Stimulated activated naive B cell treated with anti-CD40 and anti-IgM and Interleukin-4, amounts not matched to agents 10 μg/mL and 1 μg/mL and 100 μg/mL, for 72 hours (primary cell): Measurements from ENCODE around the gene KPNA1.
A peak's percentile ranks its signal among the peaks of the same experiment; 100 is the strongest.
"Not testable (repeated sequence)": the region's sequence is repeated elsewhere in the genome, so short reads cannot be mapped to it uniquely, and the experiment has no call there.

Experiments used
- ATAC-seq, 2 donors: fragments of 150-1000 bp; cut with Tn5 transposase; replicated peaks; 2 replicates each; pipeline ENCODE4 v1.10.0; 2021; ENCODE audit warnings: moderate library complexity in 1 of 2
- DNase-seq: peaks from one replicate; pipeline ENCODE4 v3.0.0; 2021
- H3K27ac Mint-ChIP-seq: one replicate; pipeline ENCODE4 v1.8.0; 2022; ENCODE audit warnings: mild to moderate bottlenecking, mixed read lengths
- H3K27me3 Mint-ChIP-seq, 2 donors: one replicate each; pipeline ENCODE4 v1.8.0; 2022; ENCODE audit warnings: mixed read lengths in 2 of 2
- H3K36me3 Mint-ChIP-seq, 2 donors: one replicate each; pipeline ENCODE4 v1.8.0; 2022; ENCODE audit warnings: mixed read lengths in 2 of 2, mild to moderate bottlenecking in 1 of 2
- H3K4me1 Mint-ChIP-seq, 2 donors: one replicate each; pipeline ENCODE4 v1.8.0; 2022; ENCODE audit warnings: mixed read lengths in 2 of 2, mild to moderate bottlenecking in 1 of 2
- H3K4me3 Mint-ChIP-seq, 2 donors: one replicate each; pipeline ENCODE4 v1.8.0; 2022; ENCODE audit warnings: mild to moderate bottlenecking in 2 of 2, mixed read lengths in 2 of 2, moderate library complexity in 1 of 2
- H3K9me3 Mint-ChIP-seq, 2 donors: one replicate each; pipeline ENCODE4 v1.8.0; 2022; ENCODE audit warnings: mixed read lengths in 2 of 2, mild to moderate bottlenecking in 1 of 2

Gene KPNA1

DNA sequence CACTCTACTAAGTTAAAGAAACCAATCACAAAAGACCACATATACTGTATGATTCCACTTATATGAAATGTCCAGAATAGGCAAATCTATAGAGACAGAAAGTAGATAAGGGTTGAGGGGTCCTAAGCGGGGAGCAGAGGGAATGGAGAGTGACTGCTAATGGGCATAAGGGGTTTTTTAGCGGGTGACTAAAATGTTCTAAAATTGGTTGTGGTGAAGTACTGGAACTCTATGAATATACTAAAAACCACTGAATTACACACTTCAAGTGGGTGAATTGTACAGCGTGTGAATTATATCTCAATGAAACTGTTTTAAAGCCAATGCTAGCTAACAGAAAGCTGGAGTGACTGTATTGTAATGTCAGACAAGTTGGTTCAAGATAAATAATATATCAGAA is 33.3 kb downstream of the KPNA1 start:
- no peak for DNase-seq
- Mint-ChIP-seq H3K9me3 (no peaks in the 10 kb centered on the region), H3K4me1 (peaks cover 22 to 29% of the 10 kb centered on the region in 2 donors), H3K27ac (peak overlapping the region; percentile 80), H3K4me3 (no peak overlapping the region), H3K36me3 (peaks cover 18 to 34% of the 10 kb centered on the region in 2 donors), H3K27me3 (no peaks in the 10 kb centered on the region)
- ATAC-seq: peak in 1 of 2 donors; percentile 22

DNA sequence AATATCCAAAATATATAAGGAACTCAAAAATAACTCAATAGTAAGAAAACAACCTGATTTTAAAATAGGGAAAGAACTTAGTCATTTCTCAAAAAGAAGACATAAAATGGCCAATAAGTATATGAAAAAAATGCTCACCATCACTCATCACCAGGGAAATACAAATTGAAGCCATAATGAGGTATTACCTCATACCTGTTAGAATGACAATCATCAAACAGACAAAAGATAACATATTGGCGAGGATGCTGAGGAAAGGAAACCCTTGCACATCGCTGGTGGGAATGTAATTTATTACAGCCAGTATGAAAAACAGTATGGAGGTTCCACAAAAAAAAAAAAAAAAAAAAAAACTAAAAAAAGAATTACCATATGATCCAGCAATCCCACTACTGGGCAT is 38.2 kb downstream of the KPNA1 start:
- no peak overlapping the region for H3K27ac Mint-ChIP-seq
- peaks cover 32 to 53% of the 10 kb centered on the region in 2 donors for H3K4me1 Mint-ChIP-seq
- no peak for DNase-seq
- no peaks in the 10 kb centered on the region for H3K9me3 Mint-ChIP-seq
- no peaks in the 10 kb centered on the region for H3K27me3 Mint-ChIP-seq
- H3K36me3 Mint-ChIP-seq: peaks cover 26 to 44% of the 10 kb centered on the region in 2 donors
- no peak for ATAC-seq
- no peak overlapping the region for H3K4me3 Mint-ChIP-seq

DNA sequence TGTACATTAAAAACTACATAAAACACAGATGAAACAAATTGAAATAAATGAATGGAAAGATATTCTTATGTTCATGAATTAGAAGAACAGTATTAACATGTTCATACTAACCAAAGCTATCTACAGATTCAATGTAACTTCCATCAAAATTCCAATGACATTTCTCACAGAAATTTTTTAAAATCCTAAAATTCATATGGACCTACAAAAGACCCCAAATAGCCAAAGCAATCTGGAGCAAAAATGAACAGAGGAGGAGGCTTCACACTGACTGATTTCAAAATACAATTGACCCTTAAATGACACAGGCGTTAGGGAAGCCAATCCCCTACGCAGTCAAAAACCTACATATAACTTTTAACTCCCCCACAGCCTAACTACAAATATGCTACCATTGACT is 39.4 kb downstream of the KPNA1 start:
- H3K4me1 Mint-ChIP-seq: peaks cover 29 to 56% of the 10 kb centered on the region in 2 donors

DNA sequence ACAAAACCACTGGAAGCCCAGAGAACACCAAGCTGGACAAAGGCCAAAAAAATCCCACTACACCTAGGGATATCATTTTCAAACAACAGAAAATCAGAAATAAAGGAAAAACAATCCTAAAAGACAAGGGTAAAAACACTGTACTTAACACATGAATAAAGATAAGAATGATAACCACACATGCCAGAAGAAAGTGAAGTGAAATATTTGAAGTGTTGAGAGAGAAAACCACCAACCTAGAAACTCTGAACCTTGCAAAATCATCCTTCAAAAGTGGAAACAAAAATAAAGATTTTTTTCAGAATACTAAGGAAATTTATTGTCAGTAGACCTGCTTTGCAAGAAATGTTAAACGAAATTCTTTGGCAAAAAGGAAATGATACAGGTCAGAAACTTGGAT is 45.1 kb downstream of the KPNA1 start:
- peaks cover 22 to 64% of the 10 kb centered on the region in 2 donors for H3K4me1 Mint-ChIP-seq
- H3K4me3 Mint-ChIP-seq: peak overlapping the region; percentile 18 to 48
- peak overlapping the region; percentile 84 for H3K27ac Mint-ChIP-seq
- no peaks in the 10 kb centered on the region for H3K27me3 Mint-ChIP-seq
- H3K36me3 Mint-ChIP-seq: peaks cover 19 to 26% of the 10 kb centered on the region in 2 donors
- ATAC-seq: no peak
- no peaks in the 10 kb centered on the region for H3K9me3 Mint-ChIP-seq
- DNase-seq: no peak

More for the DNA sequence above, 39.4 kb downstream of the KPNA1 start:
- H3K4me3 Mint-ChIP-seq: no peak overlapping the region
- H3K27me3 Mint-ChIP-seq: no peaks in the 10 kb centered on the region
- peaks cover 28 to 41% of the 10 kb centered on the region in 2 donors for H3K36me3 Mint-ChIP-seq
- no peaks in the 10 kb centered on the region for H3K9me3 Mint-ChIP-seq
- DNase-seq: no peak
- H3K27ac Mint-ChIP-seq: no peak overlapping the region
- ATAC-seq: no peak

DNA sequence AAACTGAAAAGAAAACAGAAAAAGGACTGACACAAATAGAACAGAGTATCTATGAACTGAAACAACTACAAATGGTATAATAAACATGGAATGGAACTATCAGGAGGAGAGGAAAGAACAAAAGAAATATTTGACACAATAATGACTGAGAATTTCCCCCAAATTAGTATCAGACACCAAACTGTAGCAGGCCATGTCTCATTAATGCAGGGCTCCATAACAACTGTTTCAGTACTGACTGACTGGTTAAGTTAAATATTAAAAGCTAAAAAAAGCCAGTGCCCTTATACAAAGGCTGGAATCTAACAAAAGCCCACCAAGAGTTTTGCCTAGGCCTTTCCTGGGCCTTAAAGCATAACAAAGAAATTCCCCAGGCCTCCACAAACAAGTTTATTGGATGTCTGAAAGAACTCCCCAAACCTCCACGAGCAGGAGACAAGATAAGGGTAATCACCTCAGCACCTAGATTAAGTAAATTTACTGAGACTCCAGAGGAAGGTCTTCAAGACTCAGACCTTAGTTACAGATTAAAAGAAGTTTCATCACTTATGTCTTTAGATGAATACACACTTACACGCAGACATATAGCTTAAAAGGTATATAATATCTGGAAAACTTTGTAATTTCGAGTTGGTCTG is 45.7 kb downstream of the KPNA1 start:
- DNase-seq (no peak), ATAC-seq (peak in 1 of 2 donors; percentile 27)
- Mint-ChIP-seq H3K27ac (peak overlapping the region; percentile 84), H3K36me3 (peaks cover 13 to 20% of the 10 kb centered on the region in 2 donors), H3K9me3 (no peaks in the 10 kb centered on the region), H3K4me3 (no peak overlapping the region), H3K27me3 (no peaks in the 10 kb centered on the region), H3K4me1 (peaks cover 18 to 58% of the 10 kb centered on the region in 2 donors)

DNA sequence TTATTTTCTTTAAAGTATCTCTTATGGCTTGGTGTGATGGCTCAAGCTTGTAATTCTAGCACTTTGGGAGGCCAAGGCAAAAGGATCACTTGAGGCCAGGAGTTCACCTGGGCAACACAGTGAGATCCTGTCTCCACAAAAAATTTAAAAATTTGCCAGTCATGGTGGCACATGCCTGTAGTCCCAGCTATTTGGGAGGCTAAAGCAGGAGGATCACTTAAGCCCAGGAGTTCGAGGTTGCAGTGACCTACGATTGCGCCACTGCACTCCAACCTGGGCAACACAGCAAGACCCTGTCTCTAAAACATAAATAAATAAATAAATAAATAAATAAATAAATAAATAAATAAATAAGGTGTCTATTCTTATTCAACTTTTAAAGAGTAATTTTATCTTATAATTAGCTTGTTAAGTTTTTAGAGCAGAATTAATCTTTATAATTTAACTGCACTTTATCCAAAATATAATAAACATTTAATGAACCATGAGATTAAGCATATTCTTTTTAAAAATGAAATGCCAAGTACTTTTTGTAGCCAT is 48.0 kb downstream of the KPNA1 start:
- H3K9me3 Mint-ChIP-seq: no peaks in the 10 kb centered on the region
- H3K27me3 Mint-ChIP-seq: no peaks in the 10 kb centered on the region
- ATAC-seq: no peak
- H3K4me3 Mint-ChIP-seq: no peak overlapping the region
- H3K36me3 Mint-ChIP-seq: peaks cover 22% of the 10 kb centered on the region in 2 donors
- DNase-seq: no peak
- H3K4me1 Mint-ChIP-seq: peaks cover 10 to 36% of the 10 kb centered on the region in 2 donors
- H3K27ac Mint-ChIP-seq: no peak overlapping the region

DNA sequence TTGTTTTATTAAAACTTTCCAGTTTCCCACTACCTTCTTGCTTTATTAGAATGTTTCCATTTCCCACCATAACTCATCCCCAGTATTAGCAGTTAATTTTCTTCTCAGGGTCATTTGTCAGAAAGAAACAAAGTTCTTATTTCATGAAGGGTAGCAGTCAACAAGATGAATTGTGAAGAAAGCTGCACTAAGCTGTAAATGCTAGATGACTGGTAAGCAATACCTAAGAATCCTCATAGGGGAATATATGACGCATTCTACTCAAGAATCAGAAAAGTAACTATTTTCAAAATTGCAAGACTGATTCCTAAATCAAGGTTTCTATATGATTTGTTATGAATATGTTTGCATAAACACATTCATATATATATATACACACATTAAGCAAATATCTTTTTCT is 50.1 kb downstream of the KPNA1 start:
- DNase-seq: no peak
- ATAC-seq: peak in 1 of 2 donors; percentile 29
- Mint-ChIP-seq H3K27me3 (no peaks in the 10 kb centered on the region), H3K4me3 (no peak overlapping the region), H3K36me3 (peaks cover 18 to 27% of the 10 kb centered on the region in 2 donors), H3K9me3 (no peaks in the 10 kb centered on the region), H3K27ac (no peak overlapping the region), H3K4me1 (peaks cover 9 to 20% of the 10 kb centered on the region in 2 donors)

DNA sequence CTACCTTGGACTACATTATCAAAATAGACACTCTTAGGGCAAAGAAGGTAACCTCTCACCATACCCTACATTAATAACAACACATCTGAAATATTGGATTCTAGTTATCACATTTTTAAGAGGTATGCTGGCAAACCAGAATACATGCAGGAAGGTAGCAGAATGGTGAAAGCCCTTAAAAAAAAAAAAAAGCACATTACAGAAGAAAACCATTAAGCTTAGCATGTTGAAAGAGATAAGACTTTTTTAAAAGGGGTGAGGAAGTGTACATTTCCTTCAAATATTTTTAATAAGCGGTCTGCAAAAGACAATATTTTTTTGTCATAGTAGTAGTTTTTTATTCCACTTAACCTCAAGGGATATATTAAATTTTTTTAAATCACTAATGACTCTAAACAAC is 52.3 kb downstream of the KPNA1 start:
- no peak overlapping the region for H3K4me3 Mint-ChIP-seq
- H3K9me3 Mint-ChIP-seq: no peaks in the 10 kb centered on the region
- no peak overlapping the region for H3K27ac Mint-ChIP-seq
- DNase-seq (no peak), ATAC-seq (no peak)
- H3K27me3 Mint-ChIP-seq: no peaks in the 10 kb centered on the region
- H3K4me1 Mint-ChIP-seq: peaks cover 2 to 4% of the 10 kb centered on the region in 2 donors
- H3K36me3 Mint-ChIP-seq: peaks cover 27 to 40% of the 10 kb centered on the region in 2 donors

DNA sequence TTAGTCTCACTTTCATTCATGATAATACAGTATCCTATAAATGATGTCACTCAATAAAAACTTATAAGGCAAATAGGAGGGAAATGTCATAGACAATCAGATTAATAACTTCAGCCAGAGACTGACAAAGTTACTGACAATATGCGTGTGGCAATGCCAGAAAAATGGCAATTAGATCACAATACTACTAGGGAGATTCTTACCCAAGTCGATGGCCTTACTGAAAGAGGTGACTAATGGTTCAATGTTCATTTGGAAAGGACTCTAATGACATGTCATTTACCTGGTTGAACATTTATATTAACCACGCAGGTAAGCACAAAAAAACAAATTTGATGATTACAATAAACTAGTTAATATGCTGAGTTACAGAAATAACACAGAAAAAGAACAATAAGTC is 52.9 kb downstream of the KPNA1 start:
- no peak overlapping the region for H3K4me3 Mint-ChIP-seq
- H3K4me1 Mint-ChIP-seq: peaks cover 2 to 4% of the 10 kb centered on the region in 2 donors
- no peaks in the 10 kb centered on the region for H3K27me3 Mint-ChIP-seq
- DNase-seq: no peak
- no peak for ATAC-seq
- no peaks in the 10 kb centered on the region for H3K9me3 Mint-ChIP-seq
- H3K36me3 Mint-ChIP-seq: peaks cover 26 to 39% of the 10 kb centered on the region in 2 donors
- H3K27ac Mint-ChIP-seq: no peak overlapping the region

DNA sequence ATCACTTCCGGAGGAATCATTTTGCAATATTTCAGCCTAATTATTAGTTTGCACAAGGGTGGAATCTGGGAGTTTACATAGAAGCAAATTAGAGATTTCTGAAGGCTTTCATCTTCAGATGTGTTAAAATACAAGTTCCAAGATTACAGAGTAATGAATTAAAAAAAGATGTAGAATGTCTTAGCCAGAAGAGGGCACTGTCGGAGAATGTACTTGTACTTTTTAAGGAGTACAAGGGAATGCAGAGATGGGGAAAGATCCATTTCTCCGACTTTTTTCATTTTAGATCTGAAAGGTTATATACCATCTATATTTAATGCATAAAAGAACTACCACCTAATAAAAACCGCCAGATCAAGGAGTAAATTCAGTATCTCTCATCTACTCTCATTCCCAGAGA is 55.7 kb downstream of the KPNA1 start:
- ATAC-seq: no peak
- peaks cover 28 to 50% of the 10 kb centered on the region in 2 donors for H3K36me3 Mint-ChIP-seq
- no peak for DNase-seq
- H3K4me3 Mint-ChIP-seq: no peak overlapping the region
- no peak overlapping the region for H3K27ac Mint-ChIP-seq
- no peaks in the 10 kb centered on the region for H3K27me3 Mint-ChIP-seq
- H3K9me3 Mint-ChIP-seq: no peaks in the 10 kb centered on the region
- H3K4me1 Mint-ChIP-seq: peaks cover 2 to 4% of the 10 kb centered on the region in 2 donors

DNA sequence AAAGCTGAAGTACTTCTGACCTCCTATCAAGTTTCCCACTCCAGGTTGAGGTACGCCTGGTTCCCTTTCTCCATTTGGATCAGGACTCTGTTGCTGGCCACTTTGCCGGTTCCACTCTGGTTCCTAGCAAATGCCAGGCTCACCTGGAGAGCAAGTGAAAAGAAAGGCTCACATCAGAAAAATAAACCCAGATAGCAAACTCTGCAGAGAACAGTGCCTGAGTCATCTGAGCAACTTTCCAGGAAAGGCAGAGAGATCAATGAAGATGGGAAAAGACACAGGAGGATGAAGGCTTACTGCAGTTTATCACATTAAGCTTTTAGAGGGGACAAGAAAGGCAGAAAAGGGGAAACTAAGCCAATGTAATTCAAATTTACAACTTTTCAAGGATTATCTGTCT is 57.0 kb downstream of the KPNA1 start:
- Mint-ChIP-seq H3K27me3 (no peaks in the 10 kb centered on the region), H3K27ac (peak overlapping the region; percentile 72), H3K9me3 (no peaks in the 10 kb centered on the region), H3K4me3 (no peak overlapping the region), H3K36me3 (peaks cover 25 to 50% of the 10 kb centered on the region in 2 donors), H3K4me1 (peaks cover 2 to 4% of the 10 kb centered on the region in 2 donors)
- DNase-seq (no peak), ATAC-seq (no peak)

DNA sequence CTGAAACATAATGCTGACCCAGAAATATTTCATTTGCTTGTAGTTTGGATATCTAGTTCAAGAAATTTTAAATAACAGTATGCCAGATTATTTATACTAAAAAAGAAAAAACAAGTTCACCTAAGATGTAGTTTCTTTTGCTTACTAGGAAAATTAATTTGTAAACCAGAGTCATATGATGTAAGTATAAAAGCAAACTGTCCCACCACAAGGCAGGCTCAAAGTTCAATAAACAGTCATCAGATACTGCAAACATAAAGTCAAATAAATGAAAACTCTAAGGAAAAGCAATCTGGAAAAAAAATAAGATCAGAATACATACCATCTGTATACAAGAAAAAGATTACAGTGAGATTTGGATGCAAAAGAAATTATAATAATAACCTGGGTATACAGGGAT is 58.7 kb downstream of the KPNA1 start:
- no peak overlapping the region for H3K4me3 Mint-ChIP-seq
- H3K27ac Mint-ChIP-seq: no peak overlapping the region
- H3K36me3 Mint-ChIP-seq: peaks cover 19 to 50% of the 10 kb centered on the region in 2 donors
- no peaks in the 10 kb centered on the region for H3K27me3 Mint-ChIP-seq
- DNase-seq (no peak), ATAC-seq (no peak)
- H3K4me1 Mint-ChIP-seq: peaks cover 0 to 4% of the 10 kb centered on the region in 2 donors
- no peaks in the 10 kb centered on the region for H3K9me3 Mint-ChIP-seq

DNA sequence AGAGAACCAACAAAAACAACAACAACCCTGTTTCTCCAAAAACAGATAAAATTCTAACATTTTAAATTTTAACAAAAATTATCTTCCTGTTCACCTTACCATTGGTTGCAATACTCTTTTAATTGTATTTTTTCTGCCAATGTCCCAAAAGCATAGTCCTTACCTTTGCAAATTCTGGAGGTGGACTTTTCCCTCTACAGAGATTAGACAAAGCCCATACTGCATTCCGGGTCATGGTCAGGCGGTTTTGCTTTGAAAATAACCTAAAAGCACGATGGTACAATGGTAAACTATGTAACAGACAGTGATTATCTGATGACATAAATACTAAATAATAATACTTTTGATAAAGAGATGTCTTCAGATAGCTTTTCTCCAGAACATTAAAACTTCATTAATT is 63.4 kb downstream of the KPNA1 start:
- no peaks in the 10 kb centered on the region for H3K27me3 Mint-ChIP-seq
- peaks cover 5 to 9% of the 10 kb centered on the region in 2 donors for H3K4me1 Mint-ChIP-seq
- DNase-seq (no peak), ATAC-seq (no peak)
- H3K9me3 Mint-ChIP-seq: peaks cover 0 to 4% of the 10 kb centered on the region in 2 donors
- H3K4me3 Mint-ChIP-seq: no peak overlapping the region
- no peak overlapping the region for H3K27ac Mint-ChIP-seq
- H3K36me3 Mint-ChIP-seq: peaks cover 37 to 64% of the 10 kb centered on the region in 2 donors

DNA sequence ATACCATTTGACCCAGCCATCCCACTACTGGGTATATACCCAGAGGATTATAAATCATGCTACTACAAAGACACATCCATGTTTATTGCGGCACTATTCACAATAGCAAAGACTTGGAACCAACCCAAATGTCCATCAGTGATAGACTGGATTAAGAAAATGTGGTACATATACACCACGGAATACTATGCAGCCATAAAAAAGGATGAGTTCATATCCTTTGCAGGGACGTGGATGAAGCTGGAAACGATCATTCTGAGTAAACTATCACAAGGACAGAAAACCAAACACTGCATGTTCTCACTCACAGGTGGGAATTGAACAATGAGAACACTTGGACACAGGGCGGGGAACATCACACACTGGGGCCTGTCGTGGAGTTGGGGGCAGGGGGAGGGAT is 66.5 kb downstream of the KPNA1 start:
- H3K27me3 Mint-ChIP-seq, H3K9me3 Mint-ChIP-seq, DNase-seq, H3K4me3 Mint-ChIP-seq, ATAC-seq, H3K4me1 Mint-ChIP-seq, H3K27ac Mint-ChIP-seq: not testable (repeated sequence)
- peaks cover 61 to 83% of the 10 kb centered on the region in 2 donors for H3K36me3 Mint-ChIP-seq

DNA sequence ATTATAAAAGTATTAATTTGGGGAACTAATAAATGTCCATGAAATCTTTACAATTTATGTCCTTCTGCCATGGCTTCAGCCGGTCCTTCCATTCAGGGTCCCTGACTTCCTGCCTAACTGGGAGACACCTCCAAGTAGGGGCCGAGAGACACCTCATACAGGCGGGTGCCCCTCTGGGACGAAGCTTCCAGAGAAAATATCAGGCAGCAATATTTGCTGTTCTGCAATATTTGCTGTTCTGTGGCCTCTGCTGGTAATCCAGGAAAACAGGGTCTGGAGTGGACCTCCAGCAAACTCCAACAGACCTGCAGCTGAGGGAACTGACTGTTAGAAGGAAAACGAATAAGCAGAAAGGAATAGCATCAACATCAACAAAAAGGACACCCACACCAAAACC is 70.2 kb downstream of the KPNA1 start:
- Mint-ChIP-seq H3K4me1 (peaks cover 13% of the 10 kb centered on the region in 2 donors), H3K36me3 (peaks cover 75 to 95% of the 10 kb centered on the region in 2 donors), H3K27ac (peak overlapping the region; percentile 56)
- not testable (repeated sequence) for H3K9me3 Mint-ChIP-seq, H3K4me3 Mint-ChIP-seq, H3K27me3 Mint-ChIP-seq, DNase-seq, ATAC-seq
